ENCODE results near the gene STRIP2. TPM values are rescaled to one million over a fixed set of nuclear protein-coding genes. Genes with fewer than 3 reads are reported as not detected.

STRIP2 gene
- total and polyA plus RNA-seq, 9 of the 15 experiments (the other 6 are each of a cell fraction or from before 2014, with no cell fraction given) = 10.1 to 81.8 (median 42.3) TPM

- TF ChIP-seq ZBTB40 (IDR thresholded peaks at IDR 0.05) (no peak), ZBTB40 (CRISPR knock-in tag; IDR thresholded peaks at IDR 0.05) (no peak), ZBTB9 (CRISPR knock-in tag; IDR thresholded peaks at IDR 0.05) (0 out of 2 replicates have a peak, but pooled peaks have one; percentile 46), NFE2L1 (tag; IDR thresholded peaks at IDR 0.05; ENCODE audit: borderline replicate concordance, low read depth) (peak; percentile 81), ETS1 (conservative IDR thresholded peaks at IDR 0.05; ENCODE audit: control insufficient read depth, low read depth, low read length) (no peak), BRF2 (IDR thresholded peaks at IDR 0.05; ENCODE audit: borderline replicate concordance, insufficient read depth, insufficient read length) (no peak), TFAP4 (CRISPR knock-in tag; IDR thresholded peaks at IDR 0.05; ENCODE audit: borderline replicate concordance) (no peak), SIX5 (IDR thresholded peaks at IDR 0.05; ENCODE audit: borderline replicate concordance in 1 of 2, insufficient read depth in 1 of 2, low read depth in 1 of 2, low read length in 2 of 2) (no peak)
- TF ChIP-seq, protein P1, sequence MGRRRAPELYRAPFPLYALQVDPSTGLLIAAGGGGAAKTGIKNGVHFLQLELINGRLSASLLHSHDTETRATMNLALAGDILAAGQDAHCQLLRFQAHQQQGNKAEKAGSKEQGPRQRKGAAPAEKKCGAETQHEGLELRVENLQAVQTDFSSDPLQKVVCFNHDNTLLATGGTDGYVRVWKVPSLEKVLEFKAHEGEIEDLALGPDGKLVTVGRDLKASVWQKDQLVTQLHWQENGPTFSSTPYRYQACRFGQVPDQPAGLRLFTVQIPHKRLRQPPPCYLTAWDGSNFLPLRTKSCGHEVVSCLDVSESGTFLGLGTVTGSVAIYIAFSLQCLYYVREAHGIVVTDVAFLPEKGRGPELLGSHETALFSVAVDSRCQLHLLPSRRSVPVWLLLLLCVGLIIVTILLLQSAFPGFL (CRISPR knock-in tag; IDR thresholded peaks at IDR 0.05) = no peak
These were observed 32.8 kb upstream of the STRIP2 start (continued) for GRCh38 chr7:129401228-129401966.

All from K562 (cell line).